Ishikawa (cell line): ENCODE results near the gene CROCC2.

Experiments
- CEBPB ChIP-seq: IDR thresholded peaks from 2 replicates; pipeline ENCODE4 v1.6.1; 2012
- CREB1 ChIP-seq: IDR thresholded peaks from 2 replicates; pipeline ENCODE4 v1.6.1; 2012; ENCODE audit warnings: low read depth
- EGR1 ChIP-seq: IDR thresholded peaks from 2 replicates; pipeline ENCODE4 v1.6.1; 2012
- EP300 ChIP-seq: IDR thresholded peaks from 2 replicates; pipeline ENCODE4 v1.6.1; 2012; ENCODE audit warnings: borderline replicate concordance
- FOXM1 ChIP-seq: IDR thresholded peaks from 2 replicates; pipeline ENCODE4 v1.6.1; 2012; ENCODE audit warnings: low read depth, borderline replicate concordance
- NFIC ChIP-seq: IDR thresholded peaks from 2 replicates; pipeline ENCODE4 v1.6.1; 2012
- RAD21 ChIP-seq: IDR thresholded peaks from 2 replicates; pipeline ENCODE4 v1.6.1; 2012; ENCODE audit warnings: low read depth
- TAF1 ChIP-seq: IDR thresholded peaks from 2 replicates; pipeline ENCODE4 v1.6.1; 2012; ENCODE audit warnings: low read depth, mild to moderate bottlenecking
- TCF12 ChIP-seq: IDR thresholded peaks from 2 replicates; pipeline ENCODE4 v1.6.1; 2012; ENCODE audit warnings: low read depth
- TEAD4 ChIP-seq: IDR thresholded peaks from 2 replicates; pipeline ENCODE4 v1.6.1; 2012
- YY1 ChIP-seq: IDR thresholded peaks from 2 replicates; pipeline ENCODE4 v1.6.1; 2012; ENCODE audit warnings: low read depth
- ZBTB7A ChIP-seq: IDR thresholded peaks from 2 replicates; pipeline ENCODE4 v1.6.1; 2012; ENCODE audit warnings: low read depth
- TF ChIP-seq, protein P1 (sequence below): IDR thresholded peaks from 2 replicates; pipeline ENCODE4 v1.6.1; 2012; ENCODE audit warnings: low read depth, mild to moderate bottlenecking
- TF ChIP-seq, protein P2 (sequence below): IDR thresholded peaks from 2 replicates; pipeline ENCODE4 v1.6.1; 2012
- TF ChIP-seq, protein P3 (sequence below): IDR thresholded peaks from 2 replicates; pipeline ENCODE4 v1.6.1; 2012

The CROCC2 gene

DNA sequence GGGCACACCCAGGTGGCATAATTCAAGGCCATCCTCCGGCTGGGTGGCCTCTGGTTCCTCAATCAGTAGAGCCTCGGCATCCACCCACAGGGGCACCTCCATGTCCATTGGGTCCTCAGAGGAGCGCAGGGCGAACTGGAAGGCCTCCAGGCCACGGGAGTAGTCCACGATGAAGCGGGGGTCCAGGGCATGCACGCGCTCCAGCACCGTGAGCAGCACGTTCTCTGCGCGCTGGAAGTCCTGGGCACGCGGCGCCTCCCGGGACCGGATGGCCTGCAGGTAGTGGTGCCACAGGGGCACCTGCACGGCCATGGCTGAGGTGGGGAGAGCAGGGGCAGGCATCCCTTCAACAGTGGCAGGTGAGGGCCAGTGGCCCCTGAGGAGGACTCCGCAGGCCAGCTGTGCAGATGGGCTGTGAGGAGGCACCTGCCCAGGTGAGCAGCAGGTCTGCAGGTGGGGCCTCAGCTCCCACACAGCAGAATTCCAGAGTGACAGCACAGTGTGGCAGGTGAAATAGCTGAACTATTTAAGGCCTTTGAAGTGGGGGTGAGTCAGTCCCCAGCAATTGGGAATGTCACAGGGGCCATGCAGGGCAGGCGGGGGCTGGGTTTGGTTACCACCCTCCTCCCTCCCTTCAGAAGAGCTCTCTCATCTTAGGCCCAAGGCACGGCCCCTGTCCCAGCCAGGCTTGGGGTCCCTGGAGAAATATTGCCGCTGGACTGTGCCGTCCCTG is 10.3 kb upstream of the CROCC2 start, which contains the start of gene MAB21L4:
Gene MAB21L4, minus strand, starts transcription at position 501 of the 733 bp plus-strand sequence. Its CDS starts 159 bp downstream, at position 342.
- TF ChIP-seq TCF12 (peak; percentile 98), CREB1 (no peak), RAD21 (peak; percentile 16; the same call in 1 of the 2 replicates), TAF1 (no peak), EGR1 (peak; percentile 48; the same call in 1 of the 2 replicates), CEBPB (0 out of 2 replicates have a peak, but pooled peaks have one; percentile 17), ZBTB7A (0 out of 2 replicates have a peak, but pooled peaks have one; percentile 26), NFIC (peak; percentile 76), EP300 (peak; percentile 90), FOXM1 (peak; percentile 56; the same call in 1 of the 2 replicates), YY1 (0 out of 2 replicates have a peak, but pooled peaks have one; percentile 32), TEAD4 (peak; percentile 98)
- TF ChIP-seq, protein P1, sequence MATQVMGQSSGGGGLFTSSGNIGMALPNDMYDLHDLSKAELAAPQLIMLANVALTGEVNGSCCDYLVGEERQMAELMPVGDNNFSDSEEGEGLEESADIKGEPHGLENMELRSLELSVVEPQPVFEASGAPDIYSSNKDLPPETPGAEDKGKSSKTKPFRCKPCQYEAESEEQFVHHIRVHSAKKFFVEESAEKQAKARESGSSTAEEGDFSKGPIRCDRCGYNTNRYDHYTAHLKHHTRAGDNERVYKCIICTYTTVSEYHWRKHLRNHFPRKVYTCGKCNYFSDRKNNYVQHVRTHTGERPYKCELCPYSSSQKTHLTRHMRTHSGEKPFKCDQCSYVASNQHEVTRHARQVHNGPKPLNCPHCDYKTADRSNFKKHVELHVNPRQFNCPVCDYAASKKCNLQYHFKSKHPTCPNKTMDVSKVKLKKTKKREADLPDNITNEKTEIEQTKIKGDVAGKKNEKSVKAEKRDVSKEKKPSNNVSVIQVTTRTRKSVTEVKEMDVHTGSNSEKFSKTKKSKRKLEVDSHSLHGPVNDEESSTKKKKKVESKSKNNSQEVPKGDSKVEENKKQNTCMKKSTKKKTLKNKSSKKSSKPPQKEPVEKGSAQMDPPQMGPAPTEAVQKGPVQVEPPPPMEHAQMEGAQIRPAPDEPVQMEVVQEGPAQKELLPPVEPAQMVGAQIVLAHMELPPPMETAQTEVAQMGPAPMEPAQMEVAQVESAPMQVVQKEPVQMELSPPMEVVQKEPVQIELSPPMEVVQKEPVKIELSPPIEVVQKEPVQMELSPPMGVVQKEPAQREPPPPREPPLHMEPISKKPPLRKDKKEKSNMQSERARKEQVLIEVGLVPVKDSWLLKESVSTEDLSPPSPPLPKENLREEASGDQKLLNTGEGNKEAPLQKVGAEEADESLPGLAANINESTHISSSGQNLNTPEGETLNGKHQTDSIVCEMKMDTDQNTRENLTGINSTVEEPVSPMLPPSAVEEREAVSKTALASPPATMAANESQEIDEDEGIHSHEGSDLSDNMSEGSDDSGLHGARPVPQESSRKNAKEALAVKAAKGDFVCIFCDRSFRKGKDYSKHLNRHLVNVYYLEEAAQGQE = no peak
- TF ChIP-seq, protein P2, sequence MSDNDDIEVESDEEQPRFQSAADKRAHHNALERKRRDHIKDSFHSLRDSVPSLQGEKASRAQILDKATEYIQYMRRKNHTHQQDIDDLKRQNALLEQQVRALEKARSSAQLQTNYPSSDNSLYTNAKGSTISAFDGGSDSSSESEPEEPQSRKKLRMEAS = peak; percentile 67
- TF ChIP-seq, protein P3, sequence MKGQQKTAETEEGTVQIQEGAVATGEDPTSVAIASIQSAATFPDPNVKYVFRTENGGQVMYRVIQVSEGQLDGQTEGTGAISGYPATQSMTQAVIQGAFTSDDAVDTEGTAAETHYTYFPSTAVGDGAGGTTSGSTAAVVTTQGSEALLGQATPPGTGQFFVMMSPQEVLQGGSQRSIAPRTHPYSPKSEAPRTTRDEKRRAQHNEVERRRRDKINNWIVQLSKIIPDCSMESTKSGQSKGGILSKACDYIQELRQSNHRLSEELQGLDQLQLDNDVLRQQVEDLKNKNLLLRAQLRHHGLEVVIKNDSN = peak; percentile 54

DNA sequence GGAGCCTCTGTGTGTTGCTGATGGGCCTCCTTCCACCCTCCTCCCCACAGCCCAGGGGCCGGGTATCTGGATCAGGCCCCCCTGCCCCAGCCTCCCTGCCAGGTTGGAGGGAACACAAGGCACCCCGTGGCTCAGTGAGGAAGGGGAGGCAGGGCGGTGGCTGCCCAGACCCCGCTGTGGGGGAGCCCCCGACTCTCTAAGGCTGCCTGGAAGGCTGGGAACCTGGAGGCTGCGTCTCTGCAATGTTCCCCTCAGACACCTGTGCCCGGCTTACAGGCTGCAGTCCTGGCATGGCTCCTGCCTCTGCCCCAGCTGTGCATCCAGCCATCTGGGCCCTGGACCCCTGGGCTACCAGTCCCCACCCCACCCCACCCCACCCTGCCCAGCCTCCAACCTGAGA is 9.7 kb upstream of the CROCC2 start:
- TF ChIP-seq, protein P1 = no peak
- TF ChIP-seq, protein P3 = no peak
- TF ChIP-seq TEAD4 (no peak), CEBPB (no peak), RAD21 (no peak), YY1 (no peak), EGR1 (no peak), NFIC (no peak), FOXM1 (no peak), TAF1 (no peak), ZBTB7A (no peak), CREB1 (no peak), EP300 (no peak), TCF12 (no peak)
- TF ChIP-seq, protein P2 = no peak

DNA sequence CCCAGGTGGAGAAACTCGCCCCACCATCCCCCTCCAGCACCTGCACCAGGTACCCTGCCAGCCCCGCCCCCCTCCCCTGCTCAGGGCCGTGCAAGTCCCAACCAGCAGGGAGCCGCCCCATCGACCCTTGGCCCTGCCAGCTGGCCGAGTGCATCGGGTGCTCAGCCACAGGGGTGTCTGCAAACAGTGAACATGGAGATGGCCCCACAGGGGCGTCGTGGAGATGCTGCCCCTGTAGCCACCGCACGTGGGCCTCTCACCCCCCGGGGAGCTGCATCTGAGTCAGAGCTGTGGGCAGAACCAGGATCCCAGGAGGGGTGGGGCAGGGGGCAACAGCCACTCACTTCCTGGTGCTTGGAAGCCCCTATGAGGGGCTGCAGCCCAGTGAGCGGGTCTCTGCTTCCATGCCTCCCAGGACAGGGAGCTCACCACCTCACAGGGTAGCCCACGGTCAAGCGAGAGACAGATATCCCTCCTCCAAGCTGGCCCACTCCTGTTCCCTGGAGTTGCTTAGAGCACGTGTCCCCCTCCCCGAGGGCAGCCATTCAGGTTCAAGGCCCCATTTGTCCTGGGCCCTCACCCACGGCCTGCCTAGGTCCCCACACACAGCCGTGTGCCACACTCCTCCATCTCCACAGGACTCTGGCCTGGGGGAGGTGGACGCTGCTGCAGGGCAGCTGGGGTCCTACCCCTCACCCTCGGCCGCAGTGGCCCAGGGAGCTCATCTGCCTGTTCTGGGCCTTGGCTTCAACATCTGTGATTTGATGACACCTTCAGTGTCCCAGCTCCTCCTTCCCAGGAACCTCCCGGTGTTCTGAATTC is 9.1 kb upstream of the CROCC2 start:
- TF ChIP-seq, protein P2 = peak; percentile 92
- TF ChIP-seq, protein P1 = no peak
- TF ChIP-seq CEBPB (no peak), EGR1 (no peak), RAD21 (0 out of 2 replicates have a peak, but pooled peaks have one; percentile 1), NFIC (peak; percentile 56), FOXM1 (no peak), ZBTB7A (peak; percentile 62; the same call in 1 of the 2 replicates), YY1 (no peak), TAF1 (no peak), TCF12 (peak; percentile 92), CREB1 (no peak), EP300 (peak; percentile 83), TEAD4 (peak; percentile 48; the same call in 1 of the 2 replicates)
- TF ChIP-seq, protein P3 = no peak
